SK-N-SH (cell line): ENCODE data around the gene SSMEM1. TPM values are rescaled to one million over a fixed set of nuclear protein-coding genes. Genes with fewer than 3 reads are reported as not detected.

Experiments used
- CTCF ChIA-PET: fragments of 300-600, 350-600 bp; formaldehyde crosslinking; extraction: SDS; loops from one replicate; lab custom pipeline; 2021; lab: Yijun Ruan, JAX
- POLR2A ChIA-PET: fragments of 350-600 bp; sonication (Branson Sonifier 250); formaldehyde crosslinking; extraction: SDS; loops from one replicate; lab custom pipeline; 2020; ENCODE audit warnings: antibody characterized with exemption, inconsistent platforms; lab: Yijun Ruan, JAX
- DNase-seq: peaks from one replicate; pipeline ENCODE4 v3.0.0; 2012
- H2AFZ ChIP-seq: fragments of 200-600 bp; sonication (generic); 2 replicates; pipeline ENCODE4 v1.8.1; 2016; ENCODE audit warnings: antibody characterized with exemption, mild to moderate bottlenecking, low read depth
- H3F3A ChIP-seq: fragments of 200-600 bp; sonication (generic); replicated peaks from 2 replicates; pipeline ENCODE3; 2016; ENCODE audit warnings: antibody characterized with exemption, mild to moderate bottlenecking; ENCODE audit not compliant: insufficient read depth
- H3K27ac ChIP-seq, 2 experiments: fragments of 200-500 bp in 1 of 2; fragments of 200-600 bp in 1 of 2; sonication (Bioruptor generic) in 1 of 2; sonication (generic), shearing (Covaris generic) in 1 of 2; 2 replicates each; pipeline versions ENCODE4 v1.5.1 to v1.6.1; 2014 to 2016; ENCODE audit warnings: low read depth in 2 of 2, inconsistent platforms in 1 of 2, low read length in 1 of 2, mild to moderate bottlenecking in 1 of 2, mixed read lengths in 1 of 2
- H3K27me3 ChIP-seq: fragments of 200-600 bp; sonication (generic), shearing (Covaris generic); 2 replicates; pipeline ENCODE4 v1.6.1; 2016; ENCODE audit warnings: mixed run types; ENCODE audit not compliant: insufficient read depth
- H3K36me3 ChIP-seq, 2 experiments: fragments of 200-500 bp in 1 of 2; fragments of 200-600 bp in 1 of 2; sonication (Bioruptor generic) in 1 of 2; sonication (generic) in 1 of 2; replicated peaks in 1 of 2; 2 replicates each; pipeline versions ENCODE3 to v1.5.1; 2014 to 2016; ENCODE audit warnings: low read length in 1 of 2, mild to moderate bottlenecking in 1 of 2; ENCODE audit not compliant: insufficient read depth in 2 of 2, control insufficient read depth in 1 of 2
- H3K4me1 ChIP-seq, 2 experiments: fragments of 200-500 bp in 1 of 2; fragments of 200-600 bp in 1 of 2; sonication (Bioruptor generic) in 1 of 2; sonication (generic), shearing (Covaris generic) in 1 of 2; 2 replicates each; pipeline versions ENCODE4 v1.5.1 to v1.6.1; 2014 to 2016; ENCODE audit warnings: low read depth in 1 of 2, low read length in 1 of 2, mixed run types in 1 of 2; ENCODE audit not compliant: insufficient read depth in 2 of 2, control insufficient read depth in 1 of 2
- H3K4me2 ChIP-seq: fragments of 200-600 bp; sonication (generic), shearing (Covaris generic); 2 replicates; pipeline ENCODE4 v1.6.1; 2017; ENCODE audit warnings: mixed run types
- H3K4me3 ChIP-seq, 2 experiments: fragments of 200-500 bp in 1 of 2; fragments of 200-600 bp in 1 of 2; sonication (Bioruptor generic) in 1 of 2; sonication (generic), shearing (Covaris generic) in 1 of 2; 2 replicates each; pipeline versions ENCODE4 v1.5.1 to v1.8.1; 2014 to 2016; ENCODE audit warnings: low read depth in 2 of 2, inconsistent platforms in 1 of 2, low read length in 1 of 2, mild to moderate bottlenecking in 1 of 2, mixed read lengths in 1 of 2, moderate library complexity in 1 of 2
- H3K79me2 ChIP-seq: fragments of 200-600 bp; sonication (generic); 2 replicates; pipeline ENCODE4 v1.8.1; 2017; ENCODE audit warnings: mild to moderate bottlenecking; ENCODE audit not compliant: insufficient read depth
- H3K9ac ChIP-seq: fragments of 200-600 bp; sonication (generic); 2 replicates; pipeline ENCODE4 v1.6.1; 2017; ENCODE audit warnings: mixed run types
- H3K9me2 ChIP-seq: fragments of 200-600 bp; sonication (generic); 2 replicates; pipeline ENCODE4 v1.6.1; 2017; ENCODE audit warnings: mixed run types
- H3K9me3 ChIP-seq: fragments of 200-600 bp; sonication (generic); 2 replicates; pipeline ENCODE4 v1.6.1; 2017; ENCODE audit warnings: mixed run types, mild to moderate bottlenecking, moderate library complexity
- H4K20me1 ChIP-seq: fragments of 200-600 bp; sonication (generic); 2 replicates; pipeline ENCODE4 v1.6.1; 2017; ENCODE audit warnings: mild to moderate bottlenecking, mixed run types; ENCODE audit not compliant: insufficient read depth
- CTCF ChIP-seq: fragments of 200-600 bp; sonication (generic); IDR thresholded peaks from 2 replicates; pipeline ENCODE4 v1.6.1; 2017; ENCODE audit warnings: antibody characterized with exemption, mild to moderate bottlenecking, moderate library complexity
- FOXM1 ChIP-seq: IDR thresholded peaks from 2 replicates; pipeline ENCODE4 v1.4.0; 2012; ENCODE audit warnings: low read depth, mild to moderate bottlenecking
- GABPA ChIP-seq: IDR thresholded peaks from 2 replicates; pipeline ENCODE4 v1.4.0; 2012; ENCODE audit warnings: low read depth, mild to moderate bottlenecking
- GATA2 ChIP-seq: sonication (generic); formaldehyde crosslinking; IDR thresholded peaks from 2 replicates; pipeline ENCODE4 v1.5.0; 2020; ENCODE audit warnings: mild to moderate bottlenecking, missing genetic modification reagents
- JUND ChIP-seq: IDR thresholded peaks from 2 replicates; pipeline ENCODE4 v1.4.0; 2012
- MEF2A ChIP-seq: IDR thresholded peaks from 2 replicates; pipeline ENCODE4 v1.4.0; 2012; ENCODE audit warnings: low read depth, borderline replicate concordance
- MXI1 ChIP-seq: IDR thresholded peaks from 2 replicates; pipeline ENCODE4 v1.6.1; 2012; ENCODE audit warnings: mild to moderate bottlenecking, low read depth, low read length, improper control_type of control experiment
- NRF1 ChIP-seq: IDR thresholded peaks from 2 replicates; pipeline ENCODE4 v1.6.1; 2012; ENCODE audit warnings: low read depth, mild to moderate bottlenecking, low read length
- POLR2AphosphoS5 ChIP-seq: IDR thresholded peaks from 2 replicates; pipeline ENCODE4 v1.6.1; 2012; ENCODE audit warnings: low read depth, low read length
- RAD21 ChIP-seq: IDR thresholded peaks from 2 replicates; pipeline ENCODE4 v1.6.1; 2012; ENCODE audit warnings: mild to moderate bottlenecking, low read length
- RCOR1 ChIP-seq: fragments of 150-350 bp; IDR thresholded peaks from 2 replicates; pipeline ENCODE4 v1.6.1; 2017; ENCODE audit warnings: antibody characterized with exemption, low read length
- RFX5 ChIP-seq: IDR thresholded peaks from 2 replicates; pipeline ENCODE4 v1.6.1; 2012; ENCODE audit warnings: mild to moderate bottlenecking, improper control_type of control experiment, low read length
- SMC3 ChIP-seq: IDR thresholded peaks from 2 replicates; pipeline ENCODE4 v1.6.1; 2012; ENCODE audit warnings: low read depth, low read length, improper control_type of control experiment
- TAF1 ChIP-seq: IDR thresholded peaks from 2 replicates; pipeline ENCODE4 v1.6.1; 2012; ENCODE audit warnings: low read depth, mild to moderate bottlenecking, low read length, moderate library complexity, borderline replicate concordance
- USF2 ChIP-seq: fragments of 150-350 bp; IDR thresholded peaks from 2 replicates; pipeline ENCODE4 v1.6.1; 2017; ENCODE audit warnings: antibody characterized with exemption, low read length, low read depth, borderline replicate concordance
- WGBS: methylation state at CpG from one replicate; pipeline ENCODE4 v1.1.6; 2017; ENCODE audit warnings: low lambda C conversion rate; 5-methylcytosine and 5-hydroxymethylcytosine counted together
- polyA plus RNA-seq, 3 experiments: library from polyadenylated mRNA; depleted of rRNA; stranded (reverse); fragments of >200 nt; gene quantifications; 2 replicates each; pipeline ENCODE4 v1.2.3, GENCODE V29; 2012
- TF ChIP-seq, protein P1 (sequence below): IDR thresholded peaks from 2 replicates; pipeline ENCODE4 v1.4.0; 2012; ENCODE audit warnings: low read depth
- TF ChIP-seq, protein P2 (sequence below): fragments of 150-350 bp; IDR thresholded peaks from 2 replicates; pipeline ENCODE4 v1.6.1; 2016; ENCODE audit warnings: mild to moderate bottlenecking, low read depth, low read length

SSMEM1 gene
- polyA plus RNA-seq, 1 of the 3 experiments (the other 2 are of a cell fraction) = not detected

- H3K4me2 ChIP-seq = no peak overlapping the region
- WGBS = 95% methylated on average over 9 of the region's 9 CpGs
- no peak overlapping the region for H2AFZ ChIP-seq
- H3K36me3 ChIP-seq = peaks cover 43 to 54% of the 10 kb centered on the region in 2 experiments
- TF ChIP-seq POLR2AphosphoS5 (no peak), RCOR1 (no peak), RAD21 (no peak), NRF1 (no peak), GABPA (no peak), MXI1 (no peak), SMC3 (no peak), RFX5 (no peak), MEF2A (no peak), JUND (no peak), GATA2 (CRISPR knock-in tag) (no peak), FOXM1 (no peak), TAF1 (no peak), CTCF (no peak), USF2 (no peak)
- TF ChIP-seq, protein P1, sequence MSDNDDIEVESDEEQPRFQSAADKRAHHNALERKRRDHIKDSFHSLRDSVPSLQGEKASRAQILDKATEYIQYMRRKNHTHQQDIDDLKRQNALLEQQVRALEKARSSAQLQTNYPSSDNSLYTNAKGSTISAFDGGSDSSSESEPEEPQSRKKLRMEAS = no peak
- TF ChIP-seq, protein P2, sequence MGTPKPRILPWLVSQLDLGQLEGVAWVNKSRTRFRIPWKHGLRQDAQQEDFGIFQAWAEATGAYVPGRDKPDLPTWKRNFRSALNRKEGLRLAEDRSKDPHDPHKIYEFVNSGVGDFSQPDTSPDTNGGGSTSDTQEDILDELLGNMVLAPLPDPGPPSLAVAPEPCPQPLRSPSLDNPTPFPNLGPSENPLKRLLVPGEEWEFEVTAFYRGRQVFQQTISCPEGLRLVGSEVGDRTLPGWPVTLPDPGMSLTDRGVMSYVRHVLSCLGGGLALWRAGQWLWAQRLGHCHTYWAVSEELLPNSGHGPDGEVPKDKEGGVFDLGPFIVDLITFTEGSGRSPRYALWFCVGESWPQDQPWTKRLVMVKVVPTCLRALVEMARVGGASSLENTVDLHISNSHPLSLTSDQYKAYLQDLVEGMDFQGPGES = no peak
- DNase-seq = no peak
- no peaks in the 10 kb centered on the region for H3K9me2 ChIP-seq
- H3F3A ChIP-seq = no peaks in the 10 kb centered on the region
- H3K9me3 ChIP-seq = no peaks in the 10 kb centered on the region
- no peaks in the 10 kb centered on the region for H4K20me1 ChIP-seq
- H3K27ac ChIP-seq = no peak overlapping the region
- no peaks in the 10 kb centered on the region for H3K4me1 ChIP-seq
- H3K27me3 ChIP-seq = no peaks in the 10 kb centered on the region
- no peak overlapping the region for H3K9ac ChIP-seq
- CTCF ChIA-PET = interaction anchor here (0.8 to 1.3 kb wide), 3 partner anchors 15 to 24 kb away, joined by 3 read pairs; no protein-coding TSS in a partner anchor
- no peaks in the 10 kb centered on the region for H3K79me2 ChIP-seq
- POLR2A ChIA-PET = no interaction called here
- no peak overlapping the region for H3K4me3 ChIP-seq
These were observed 26.9 kb upstream of the SSMEM1 start for GRCh38 chr7:130180571-130181262.
